ENCODE data around the gene KCNC4. TPM values are rescaled to one million over a fixed set of nuclear protein-coding genes. Genes with fewer than 3 reads are reported as not detected.

The KCNC4 gene
- total and polyA plus RNA-seq, 2 of the 4 experiments (the other 2 are of a cell fraction) = 0.18 to 2.3 TPM

DNA sequence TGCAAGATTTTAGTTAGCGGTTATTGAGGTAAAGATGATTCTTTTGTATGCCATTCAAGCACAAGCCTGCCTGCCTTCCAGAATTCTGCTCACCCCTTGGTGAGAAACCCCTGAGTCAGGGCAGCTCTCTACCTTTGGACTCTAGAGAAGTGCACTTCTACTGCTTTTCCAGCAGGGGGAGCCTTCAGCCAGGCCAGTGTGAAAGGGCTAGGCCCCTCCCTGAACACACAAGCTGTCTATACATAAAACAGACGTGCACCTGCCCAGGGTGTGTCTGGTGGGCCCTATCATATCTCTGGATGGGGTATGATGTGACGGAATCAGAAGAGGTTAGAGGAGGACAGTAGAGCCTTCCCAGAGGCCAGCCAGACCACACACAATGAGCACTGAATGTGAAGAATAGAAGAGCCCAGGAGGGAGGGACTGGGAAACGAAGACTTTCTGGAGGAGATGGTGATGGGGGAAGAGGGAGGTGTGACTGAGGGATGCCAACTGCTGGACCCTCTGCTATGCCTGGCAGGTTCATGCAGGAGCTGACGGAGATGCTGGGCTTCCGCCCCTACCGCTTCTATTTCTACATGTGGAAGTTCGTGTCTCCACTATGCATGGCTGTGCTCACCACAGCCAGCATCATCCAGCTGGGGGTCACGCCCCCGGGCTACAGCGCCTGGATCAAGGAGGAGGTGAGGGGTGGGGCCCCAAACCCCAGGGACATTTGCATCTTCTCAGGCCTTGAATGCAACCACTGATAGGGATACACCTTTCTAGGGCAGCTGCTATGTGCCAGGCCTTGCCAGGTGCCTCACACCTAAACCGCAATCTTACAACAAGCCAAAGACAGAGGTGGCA lies 13.0 kb upstream of the KCNC4 start:
- TF ChIP-seq SMC3 (IDR thresholded peaks at IDR 0.05; ENCODE audit: low read depth, low read length) = peak; percentile 64
- TF ChIP-seq, protein P1, sequence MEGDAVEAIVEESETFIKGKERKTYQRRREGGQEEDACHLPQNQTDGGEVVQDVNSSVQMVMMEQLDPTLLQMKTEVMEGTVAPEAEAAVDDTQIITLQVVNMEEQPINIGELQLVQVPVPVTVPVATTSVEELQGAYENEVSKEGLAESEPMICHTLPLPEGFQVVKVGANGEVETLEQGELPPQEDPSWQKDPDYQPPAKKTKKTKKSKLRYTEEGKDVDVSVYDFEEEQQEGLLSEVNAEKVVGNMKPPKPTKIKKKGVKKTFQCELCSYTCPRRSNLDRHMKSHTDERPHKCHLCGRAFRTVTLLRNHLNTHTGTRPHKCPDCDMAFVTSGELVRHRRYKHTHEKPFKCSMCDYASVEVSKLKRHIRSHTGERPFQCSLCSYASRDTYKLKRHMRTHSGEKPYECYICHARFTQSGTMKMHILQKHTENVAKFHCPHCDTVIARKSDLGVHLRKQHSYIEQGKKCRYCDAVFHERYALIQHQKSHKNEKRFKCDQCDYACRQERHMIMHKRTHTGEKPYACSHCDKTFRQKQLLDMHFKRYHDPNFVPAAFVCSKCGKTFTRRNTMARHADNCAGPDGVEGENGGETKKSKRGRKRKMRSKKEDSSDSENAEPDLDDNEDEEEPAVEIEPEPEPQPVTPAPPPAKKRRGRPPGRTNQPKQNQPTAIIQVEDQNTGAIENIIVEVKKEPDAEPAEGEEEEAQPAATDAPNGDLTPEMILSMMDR (conservative IDR thresholded peaks at IDR 0.05; ENCODE audit: low read depth, low read length) = peak; percentile 81
- TF ChIP-seq CEBPB (IDR thresholded peaks at IDR 0.05; ENCODE audit: low read depth, low read length) = no peak
- TF ChIP-seq RFX5 (IDR thresholded peaks at IDR 0.05; ENCODE audit: low read depth, low read length) = no peak
- TF ChIP-seq, protein P2, sequence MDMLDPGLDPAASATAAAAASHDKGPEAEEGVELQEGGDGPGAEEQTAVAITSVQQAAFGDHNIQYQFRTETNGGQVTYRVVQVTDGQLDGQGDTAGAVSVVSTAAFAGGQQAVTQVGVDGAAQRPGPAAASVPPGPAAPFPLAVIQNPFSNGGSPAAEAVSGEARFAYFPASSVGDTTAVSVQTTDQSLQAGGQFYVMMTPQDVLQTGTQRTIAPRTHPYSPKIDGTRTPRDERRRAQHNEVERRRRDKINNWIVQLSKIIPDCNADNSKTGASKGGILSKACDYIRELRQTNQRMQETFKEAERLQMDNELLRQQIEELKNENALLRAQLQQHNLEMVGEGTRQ (IDR thresholded peaks at IDR 0.05; ENCODE audit: low read depth, low read length) = no peak
- peak; percentile 70 for TF ChIP-seq RAD21 (IDR thresholded peaks at IDR 0.05; ENCODE audit: low read length)
- Histone ChIP-seq H4K20me1 (ENCODE audit: insufficient read depth, low read length) (no peaks in the 10 kb centered on the region), H3K27ac (ENCODE audit: insufficient read depth, low read length) (no peak overlapping the region), H2AK5ac (ENCODE audit: low read depth, low read length) (no peak overlapping the region), H3K4me2 (ENCODE audit: low read depth, low read length) (no peak overlapping the region), H3K23ac (ENCODE audit: low read depth, low read length) (no peak overlapping the region), H3K79me1 (ENCODE audit: low read depth in 1 of 2, low read length in 2 of 2) (no peaks in the 10 kb centered on the region), H3K9ac (ENCODE audit: low read depth, low read length) (no peak overlapping the region), H3K9me1 (ENCODE audit: insufficient read depth, low read length) (no peaks in the 10 kb centered on the region), H3K14ac (replicated peaks; ENCODE audit: low read depth, low read length) (no peak overlapping the region), H2BK15ac (ENCODE audit: low read depth, low read length) (no peak overlapping the region), H3K4me1 (ENCODE audit: control insufficient read depth, insufficient read depth, low read length) (0 out of 2 replicates have a peak, but pooled peaks cover 1% of the 10 kb centered on the region), H2BK20ac (ENCODE audit: low read depth, low read length) (no peak overlapping the region), H2AFZ (replicated peaks; ENCODE audit: low read length, poor library complexity) (peak overlapping the region; percentile 24), H2BK120ac (ENCODE audit: low read depth, low read length) (no peak overlapping the region), H2BK5ac (ENCODE audit: low read depth, low read length, poor library complexity, severe bottlenecking) (no peak overlapping the region), H3K27me3 (ENCODE audit: control insufficient read depth, insufficient read depth, low read length) (peaks cover 9% of the 10 kb centered on the region), H3K4me3 (ENCODE audit: insufficient read depth, low read depth, low read length) (no peak overlapping the region), H2AK9ac (replicated peaks; ENCODE audit: low read depth, low read length, poor library complexity) (peak overlapping the region; percentile 11), H3K4ac (ENCODE audit: low read depth, low read length) (no peak overlapping the region), H3K18ac (ENCODE audit: low read depth, low read length) (no peak overlapping the region), H4K8ac (ENCODE audit: low read depth in 2 of 2, low read length in 2 of 2) (no peak overlapping the region), H3K36me3 (ENCODE audit: control insufficient read depth, insufficient read depth, low read length) (no peaks in the 10 kb centered on the region), H4K5ac (ENCODE audit: low read depth, low read length) (no peak overlapping the region), H4K91ac (ENCODE audit: insufficient read depth, low read depth, low read length) (no peak overlapping the region), H3K56ac (ENCODE audit: extremely low read depth, insufficient read depth, low read length) (no peak overlapping the region), H3K9me3 (ENCODE audit: control insufficient read depth, insufficient read depth, low read length) (no peaks in the 10 kb centered on the region)
- dilution Hi-C loops (cut with HindIII; ENCODE audit: low sequenced_read_pairs, unreplicated experiment) = no loop called here
- intact Hi-C loops (cut with micrococcal nuclease) = loop anchor here (1.0 kb wide), 2 partner anchors 263 to 299 kb away; no protein-coding TSS in a partner anchor
- BruUV-seq (replicated peaks) = no TSS peak
- POLR2A ChIA-PET (ENCODE audit: unreplicated experiment) = no interaction called here
- CTCF ChIA-PET = interaction anchor here (0.6 to 2.5 kb wide), 17 partner anchors 10 to 299 kb away, joined by 3 to 20 read pairs (median 4); partner anchors contain the start of gene RBM15
- WGBS, 2 experiments (ENCODE audit: extremely low coverage in 2 of 2, insufficient read length in 1 of 2) = 73% methylated on average over 3 of the region's 12 CpGs; no CpG with 5 or more reads in 1 of the 2 experiments
- DNase-seq (peak; percentile 41), ATAC-seq (ENCODE audit: low read depth) (peak; percentile 97)
- in situ Hi-C loops (cut with MboI; ENCODE audit: low sequenced_read_pairs) = no loop called here
